Activated CD4-positive, alpha-beta T cell treated with anti-CD3 and anti-CD28 coated beads for 36 hours (primary cell): ENCODE results near the gene TTYH3. TPM values are rescaled to one million over a fixed set of nuclear protein-coding genes. Genes with fewer than 3 reads are reported as not detected.
A peak's percentile ranks its signal among the peaks of the same experiment; 100 is the strongest.

Experiments
- ATAC-seq: fragments of 200-7000 bp; cut with Tn5 transposase; one replicate; pipeline ENCODE4 v1.10.0; 2021; ENCODE audit warnings: mild to moderate bottlenecking, moderate library complexity
- CTCF ChIA-PET: fragments of 350-600 bp; sonication (Branson Sonifier 250); formaldehyde crosslinking; loops from one replicate; lab custom pipeline; 2021; ENCODE audit warnings: antibody characterized with exemption; lab: Charles Lee
- POLR2A ChIA-PET: fragments of 350-600 bp; sonication (Branson Sonifier 250); formaldehyde crosslinking; loops from one replicate; lab custom pipeline; 2021; ENCODE audit warnings: antibody characterized with exemption, inconsistent platforms; lab: Charles Lee
- DNase-seq: peaks from one replicate; pipeline ENCODE4 v3.0.0-alpha.2; 2020
- H3K27ac Mint-ChIP-seq: one replicate; pipeline ENCODE4 v1.8.0; 2021; ENCODE audit warnings: mixed read lengths
- H3K27me3 Mint-ChIP-seq: one replicate; pipeline ENCODE4 v1.8.0; 2021; ENCODE audit warnings: mixed read lengths
- H3K36me3 Mint-ChIP-seq: one replicate; pipeline ENCODE4 v1.8.0; 2021; ENCODE audit warnings: low read depth, mixed read lengths
- H3K4me1 Mint-ChIP-seq: one replicate; pipeline ENCODE4 v1.8.0; 2021; ENCODE audit warnings: mixed read lengths
- H3K4me3 Mint-ChIP-seq: one replicate; pipeline ENCODE4 v1.8.0; 2021; ENCODE audit warnings: mild to moderate bottlenecking, moderate library complexity, mixed read lengths
- H3K9me3 Mint-ChIP-seq: one replicate; pipeline ENCODE4 v1.8.0; 2021; ENCODE audit warnings: low read depth, mixed read lengths
- intact Hi-C, 2 experiments: fragments of 100-400 bp; cut with DNase I in 1 of 2; cut with micrococcal nuclease in 1 of 2; formaldehyde crosslinking; loops; one replicate each; pipeline versions ENCODE4 v1.14.2 to v1.15.1; 2022 to 2024; cut with DNase I, micrococcal nuclease
- total RNA-seq, 2 experiments: library from RNA; stranded (reverse); gene quantifications; one replicate each; pipeline ENCODE4 v1.2.3, GENCODE V29; 2021

Gene TTYH3
- total RNA-seq, 2 experiments from 2014 or later = 18.7 to 20.2 TPM

DNA sequence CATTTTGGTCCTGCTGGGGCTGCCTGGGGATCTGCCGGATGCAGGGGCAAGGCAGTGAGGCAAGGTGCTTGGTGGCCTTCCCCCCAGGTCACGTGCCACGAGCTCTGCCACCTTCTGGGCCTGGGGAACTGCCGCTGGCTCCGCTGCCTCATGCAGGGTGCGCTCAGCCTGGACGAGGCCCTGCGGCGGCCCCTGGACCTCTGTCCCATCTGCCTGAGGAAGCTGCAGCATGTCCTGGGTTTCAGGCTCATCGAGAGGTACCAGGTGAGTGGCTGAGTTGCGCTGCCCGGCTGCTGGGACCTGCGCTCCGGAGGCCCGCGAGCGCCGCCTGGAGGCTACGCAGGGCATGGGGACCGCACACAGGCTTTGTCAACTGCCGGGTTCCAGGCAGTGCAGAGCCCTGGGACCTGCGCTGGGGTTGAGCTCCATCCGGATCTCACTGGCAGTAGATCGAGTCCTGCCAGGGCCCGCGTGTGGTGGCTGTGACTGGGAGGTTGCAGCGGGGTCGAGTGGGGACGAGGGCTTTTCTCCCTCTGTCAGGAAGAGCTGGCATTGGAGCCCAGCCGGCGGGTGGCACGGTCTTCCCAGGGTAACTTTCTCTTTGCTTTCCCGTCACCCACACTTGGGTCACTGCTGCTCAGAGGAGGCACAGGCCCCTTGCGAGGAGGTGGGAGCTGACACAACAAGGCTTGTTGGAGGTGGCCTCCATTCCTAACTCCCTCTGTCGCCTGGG is 77.9 kb downstream of the TTYH3 start:
- Mint-ChIP-seq H3K4me1 (peaks cover 27% of the 10 kb centered on the region), H3K9me3 (no peaks in the 10 kb centered on the region), H3K4me3 (peak overlapping the region; percentile 55), H3K27me3 (no peaks in the 10 kb centered on the region), H3K36me3 (peaks cover under 1% of the 10 kb centered on the region), H3K27ac (peak overlapping the region; percentile 47)
- ATAC-seq (peak; percentile 93), DNase-seq (peak; percentile 90)
- ChIA-PET CTCF (interaction anchor here (0.5 to 4.4 kb wide), 51 partner anchors 8 to 1571 kb away, joined by 3 to 42 read pairs (median 4); no protein-coding TSS in a partner anchor), POLR2A (interaction anchor here (0.6 to 1.3 kb wide), 2 partner anchors 49 to 290 kb away, joined by 3 to 5 read pairs; no protein-coding TSS in a partner anchor)
- intact Hi-C loops = loop anchor here (1.0 kb wide), 2 partner anchors 38 to 258 kb away; no protein-coding TSS in a partner anchor

DNA sequence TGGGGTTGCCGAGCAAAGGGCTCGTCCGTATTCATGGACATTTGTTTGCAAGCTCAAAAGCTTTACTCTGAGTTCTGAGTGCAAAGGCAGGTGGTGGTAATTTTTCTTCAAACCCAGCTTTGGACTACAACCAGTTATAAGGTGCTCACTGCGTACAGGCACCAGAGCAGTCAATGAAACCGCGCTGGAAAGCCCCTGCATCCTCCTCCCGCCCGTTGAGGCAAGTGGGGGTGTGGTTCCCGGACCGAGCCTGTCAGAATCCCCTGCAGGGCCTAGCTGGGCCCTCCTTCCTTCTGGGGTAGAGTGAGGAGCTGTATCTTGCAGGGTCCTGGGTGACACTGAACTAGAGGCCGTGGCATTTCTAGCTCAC is 78.5 kb downstream of the TTYH3 start:
- DNase-seq = peak; percentile 64
- POLR2A ChIA-PET = interaction anchor here (1.3 kb wide), 1 partner anchor 48 kb away, joined by 3 read pairs; no protein-coding TSS in a partner anchor
- peaks cover 1% of the 10 kb centered on the region for H3K36me3 Mint-ChIP-seq
- peak overlapping the region; percentile 55 for H3K4me3 Mint-ChIP-seq
- H3K27me3 Mint-ChIP-seq = no peaks in the 10 kb centered on the region
- peaks cover 32% of the 10 kb centered on the region for H3K4me1 Mint-ChIP-seq
- peak; percentile 27 for ATAC-seq
- intact Hi-C loops = no loop called here
- no peaks in the 10 kb centered on the region for H3K9me3 Mint-ChIP-seq
- CTCF ChIA-PET = interaction anchor here (0.5 to 4.4 kb wide), 50 partner anchors 9 to 1572 kb away, joined by 3 to 42 read pairs (median 4); no protein-coding TSS in a partner anchor
- H3K27ac Mint-ChIP-seq = peak overlapping the region; percentile 47

GRCh38 chr7:2710901-2711551 is 79.2 kb downstream of the TTYH3 start:
- Mint-ChIP-seq H3K36me3 (peaks cover 1% of the 10 kb centered on the region), H3K4me1 (peaks cover 40% of the 10 kb centered on the region), H3K27ac (peak overlapping the region; percentile 77), H3K9me3 (no peaks in the 10 kb centered on the region), H3K4me3 (no peak overlapping the region), H3K27me3 (no peaks in the 10 kb centered on the region)
- peak; percentile 54 for DNase-seq
- ChIA-PET POLR2A (interaction anchor here (1.3 kb wide), 1 partner anchor 47 kb away, joined by 3 read pairs; no protein-coding TSS in a partner anchor), CTCF (interaction anchor here (0.5 to 4.4 kb wide), 22 partner anchors 9 to 670 kb away, joined by 3 to 42 read pairs (median 5); no protein-coding TSS in a partner anchor)
- peak; percentile 35 for ATAC-seq
- intact Hi-C loops = no loop called here

- no peak for DNase-seq
- H3K36me3 Mint-ChIP-seq = peaks cover 1% of the 10 kb centered on the region
- H3K9me3 Mint-ChIP-seq = no peaks in the 10 kb centered on the region
- no peak overlapping the region for H3K27ac Mint-ChIP-seq
- H3K27me3 Mint-ChIP-seq = no peaks in the 10 kb centered on the region
- ChIA-PET CTCF (interaction anchor here (4.4 kb wide), 1 partner anchor 13 kb away, joined by 42 read pairs; no protein-coding TSS in a partner anchor), POLR2A (no interaction called here)
- H3K4me3 Mint-ChIP-seq = no peak overlapping the region
- intact Hi-C loops = no loop called here
- ATAC-seq = no peak
- peaks cover 51% of the 10 kb centered on the region for H3K4me1 Mint-ChIP-seq
Measured at GRCh38 chr7:2711895-2712675, 80.3 kb downstream of the TTYH3 start.

DNA sequence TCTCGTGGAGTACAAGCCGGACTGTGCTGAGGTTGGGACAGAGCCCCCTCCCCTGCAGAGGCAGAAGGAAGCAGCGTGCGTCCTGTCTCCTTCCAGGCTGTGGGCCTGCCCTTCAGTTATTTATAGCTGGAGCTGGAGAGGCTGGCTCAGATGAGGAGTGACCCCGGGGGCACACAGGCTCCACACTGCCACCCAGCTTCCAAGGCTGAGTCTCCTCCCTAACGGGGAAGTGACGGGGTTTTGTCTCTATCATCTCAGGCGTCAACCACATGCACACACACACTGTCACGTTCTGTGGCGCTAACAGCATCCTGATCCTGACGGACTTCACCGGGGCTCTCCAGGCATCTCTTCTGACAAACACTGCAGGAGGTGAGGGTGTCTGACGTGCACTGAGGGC is 81.6 kb downstream of the TTYH3 start:
- H3K4me1 Mint-ChIP-seq = peaks cover 62% of the 10 kb centered on the region
- CTCF ChIA-PET = interaction anchor here (0.7 to 1.3 kb wide), 7 partner anchors 11 to 537 kb away, joined by 3 to 7 read pairs (median 3); no protein-coding TSS in a partner anchor
- no peaks in the 10 kb centered on the region for H3K27me3 Mint-ChIP-seq
- ATAC-seq = no peak
- DNase-seq = peak; percentile 26
- POLR2A ChIA-PET = no interaction called here
- no peaks in the 10 kb centered on the region for H3K9me3 Mint-ChIP-seq
- intact Hi-C loops = no loop called here
- H3K27ac Mint-ChIP-seq = no peak overlapping the region
- H3K4me3 Mint-ChIP-seq = no peak overlapping the region
- H3K36me3 Mint-ChIP-seq = peaks cover 7% of the 10 kb centered on the region

DNA sequence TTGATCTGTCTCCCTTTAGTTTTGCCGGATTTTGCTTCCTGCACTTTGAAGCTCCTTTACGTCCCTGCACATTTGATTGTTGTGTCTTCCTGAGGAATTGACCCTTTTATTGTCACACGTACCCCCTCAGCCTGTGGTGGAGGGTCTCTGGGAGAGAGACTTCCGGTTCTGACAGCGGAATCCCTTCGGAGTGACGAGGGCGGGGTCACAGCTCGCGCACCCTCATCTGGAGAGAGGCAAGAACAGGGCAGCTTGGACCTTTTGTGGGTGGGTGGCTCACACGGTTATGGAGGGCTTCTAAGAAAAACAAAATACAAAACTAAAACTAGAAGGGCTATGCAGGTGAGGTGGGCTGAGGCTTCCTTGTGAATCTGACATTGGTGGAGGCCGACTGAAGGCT is 82.2 kb downstream of the TTYH3 start:
- ChIA-PET POLR2A (no interaction called here), CTCF (interaction anchor here (0.5 to 1.3 kb wide), 5 partner anchors 22 to 343 kb away, joined by 3 to 5 read pairs (median 3); no protein-coding TSS in a partner anchor)
- no peak for ATAC-seq
- peaks cover 68% of the 10 kb centered on the region for H3K4me1 Mint-ChIP-seq
- H3K27me3 Mint-ChIP-seq = no peaks in the 10 kb centered on the region
- H3K4me3 Mint-ChIP-seq = no peak overlapping the region
- no peak for DNase-seq
- H3K27ac Mint-ChIP-seq = no peak overlapping the region
- intact Hi-C loops = no loop called here
- no peaks in the 10 kb centered on the region for H3K9me3 Mint-ChIP-seq
- peaks cover 9% of the 10 kb centered on the region for H3K36me3 Mint-ChIP-seq

Other genes starting within 250 kb of the TTYH3 start
- 1 to 10 TPM; 1.8 to 1.9 TPM for gene CHST12, start 228.4 kb upstream of the TTYH3 start, total RNA-seq
- not detected for gene GRIFIN, start 155.6 kb upstream of the TTYH3 start, total RNA-seq
- 10 to 100 TPM; 14.9 to 23.3 TPM for gene LFNG, start 112.2 kb upstream of the TTYH3 start, total RNA-seq
- 10 to 100 TPM; 34.7 to 35.9 TPM for gene BRAT1, start 76.5 kb upstream of the TTYH3 start, total RNA-seq
- 1 to 10 TPM; 7.2 to 8.4 TPM for gene IQCE, start 73.0 kb upstream of the TTYH3 start, total RNA-seq
- gene AMZ1, start 56.2 kb downstream of the TTYH3 start, total RNA-seq = under 1 TPM; 0.14 TPM
- 10 to 100 TPM; 19.5 to 22.6 TPM for gene GNA12, start 212.3 kb downstream of the TTYH3 start, total RNA-seq